ENCODE data around the gene SLC18B1.

Gene SLC18B1

GRCh38 chr6:132730560-132730959 is 67.9 kb downstream of the SLC18B1 start:
- H3K4me1 ChIP-seq (ENCODE audit: insufficient read depth, insufficient read length), result no peaks in the 10 kb centered on the region
- no peak overlapping the region for H3K9ac ChIP-seq (ENCODE audit: insufficient read length, low read depth)
- DNase-seq (ENCODE audit: low read depth, low spot score), result no peak
- TF ChIP-seq YY1 (IDR thresholded peaks at IDR 0.05; ENCODE audit: insufficient read depth, insufficient read length) (no peak), ZNF274 (IDR thresholded peaks at IDR 0.05; ENCODE audit: low read depth, low read length) (no peak), SUZ12 (IDR thresholded peaks at IDR 0.05; ENCODE audit: extremely low read depth, insufficient read depth, insufficient read length) (no peak)
- no peaks in the 10 kb centered on the region for H3K36me3 ChIP-seq (ENCODE audit: insufficient read depth, insufficient read length, low read length)
- no peak overlapping the region for H3K4me3 ChIP-seq (ENCODE audit: insufficient read length, low read depth)
- no peaks in the 10 kb centered on the region for H3K27me3 ChIP-seq (ENCODE audit: insufficient read depth, insufficient read length)
- no peaks in the 10 kb centered on the region for H3K9me3 ChIP-seq (ENCODE audit: insufficient read depth, low read length)

GRCh38 chr6:132728616-132729015 is 69.8 kb downstream of the SLC18B1 start:
- H3K27me3 ChIP-seq (ENCODE audit: insufficient read depth, insufficient read length), result no peaks in the 10 kb centered on the region
- H3K9me3 ChIP-seq (ENCODE audit: insufficient read depth, low read length), result no peaks in the 10 kb centered on the region
- TF ChIP-seq YY1 (IDR thresholded peaks at IDR 0.05; ENCODE audit: insufficient read depth, insufficient read length) (no peak), SUZ12 (IDR thresholded peaks at IDR 0.05; ENCODE audit: extremely low read depth, insufficient read depth, insufficient read length) (no peak), ZNF274 (IDR thresholded peaks at IDR 0.05; ENCODE audit: low read depth, low read length) (no peak)
- H3K9ac ChIP-seq (ENCODE audit: insufficient read length, low read depth), result no peak overlapping the region
- no peaks in the 10 kb centered on the region for H3K4me1 ChIP-seq (ENCODE audit: insufficient read depth, insufficient read length)
- no peaks in the 10 kb centered on the region for H3K36me3 ChIP-seq (ENCODE audit: insufficient read depth, insufficient read length, low read length)
- no peak overlapping the region for H3K4me3 ChIP-seq (ENCODE audit: insufficient read length, low read depth)
- DNase-seq (ENCODE audit: low read depth, low spot score), result no peak

GRCh38 chr6:132726608-132726975 is 71.8 kb downstream of the SLC18B1 start:
- H3K4me3 ChIP-seq (ENCODE audit: insufficient read length, low read depth), result no peak overlapping the region
- no peak for TF ChIP-seq YY1 (IDR thresholded peaks at IDR 0.05; ENCODE audit: insufficient read depth, insufficient read length)
- no peaks in the 10 kb centered on the region for H3K9me3 ChIP-seq (ENCODE audit: insufficient read depth, low read length)
- H3K36me3 ChIP-seq (ENCODE audit: insufficient read depth, insufficient read length, low read length), result no peaks in the 10 kb centered on the region
- no peaks in the 10 kb centered on the region for H3K4me1 ChIP-seq (ENCODE audit: insufficient read depth, insufficient read length)
- DNase-seq (ENCODE audit: low read depth, low spot score), result no peak
- no peaks in the 10 kb centered on the region for H3K27me3 ChIP-seq (ENCODE audit: insufficient read depth, insufficient read length)
- no peak overlapping the region for H3K9ac ChIP-seq (ENCODE audit: insufficient read length, low read depth)

- no peaks in the 10 kb centered on the region for H3K27me3 ChIP-seq (ENCODE audit: insufficient read depth, insufficient read length)
- H3K4me3 ChIP-seq (ENCODE audit: insufficient read length, low read depth), result no peak overlapping the region
- no peak overlapping the region for H3K9ac ChIP-seq (ENCODE audit: insufficient read length, low read depth)
- no peak for TF ChIP-seq SUZ12 (IDR thresholded peaks at IDR 0.05; ENCODE audit: extremely low read depth, insufficient read depth, insufficient read length)
- no peak for TF ChIP-seq YY1 (IDR thresholded peaks at IDR 0.05; ENCODE audit: insufficient read depth, insufficient read length)
- TF ChIP-seq ZNF274 (IDR thresholded peaks at IDR 0.05; ENCODE audit: low read depth, low read length), result no peak
- H3K4me1 ChIP-seq (ENCODE audit: insufficient read depth, insufficient read length), result no peaks in the 10 kb centered on the region
- H3K36me3 ChIP-seq (ENCODE audit: insufficient read depth, insufficient read length, low read length), result no peaks in the 10 kb centered on the region
- H3K9me3 ChIP-seq (ENCODE audit: insufficient read depth, low read length), result no peaks in the 10 kb centered on the region
- DNase-seq (ENCODE audit: low read depth, low spot score), result no peak
Observed at GRCh38 chr6:132725947-132726607, 72.4 kb downstream of the SLC18B1 start.

- Histone ChIP-seq H3K9me3 (ENCODE audit: insufficient read depth, low read length) (no peaks in the 10 kb centered on the region), H3K4me3 (ENCODE audit: insufficient read length, low read depth) (no peak overlapping the region), H3K27me3 (ENCODE audit: insufficient read depth, insufficient read length) (no peaks in the 10 kb centered on the region), H3K4me1 (ENCODE audit: insufficient read depth, insufficient read length) (no peaks in the 10 kb centered on the region), H3K36me3 (ENCODE audit: insufficient read depth, insufficient read length, low read length) (no peaks in the 10 kb centered on the region), H3K9ac (ENCODE audit: insufficient read length, low read depth) (no peak overlapping the region)
- no peak for DNase-seq (ENCODE audit: low read depth, low spot score)
- TF ChIP-seq YY1 (IDR thresholded peaks at IDR 0.05; ENCODE audit: insufficient read depth, insufficient read length), result no peak
Observed at GRCh38 chr6:132725471-132725870, 73.0 kb downstream of the SLC18B1 start.

- no peaks in the 10 kb centered on the region for H3K27me3 ChIP-seq (ENCODE audit: insufficient read depth, insufficient read length)
- H3K9ac ChIP-seq (ENCODE audit: insufficient read length, low read depth), result no peak overlapping the region
- DNase-seq (ENCODE audit: low read depth, low spot score), result no peak
- no peaks in the 10 kb centered on the region for H3K4me1 ChIP-seq (ENCODE audit: insufficient read depth, insufficient read length)
- H3K9me3 ChIP-seq (ENCODE audit: insufficient read depth, low read length), result no peaks in the 10 kb centered on the region
- TF ChIP-seq SUZ12 (IDR thresholded peaks at IDR 0.05; ENCODE audit: extremely low read depth, insufficient read depth, insufficient read length) (no peak), YY1 (IDR thresholded peaks at IDR 0.05; ENCODE audit: insufficient read depth, insufficient read length) (no peak), ZNF274 (IDR thresholded peaks at IDR 0.05; ENCODE audit: low read depth, low read length) (no peak)
- H3K4me3 ChIP-seq (ENCODE audit: insufficient read length, low read depth), result no peak overlapping the region
- no peaks in the 10 kb centered on the region for H3K36me3 ChIP-seq (ENCODE audit: insufficient read depth, insufficient read length, low read length)
Observed at GRCh38 chr6:132719736-132720448, 78.5 kb downstream of the SLC18B1 start.

Data from NT2/D1 (cell line).